ENCODE data around the gene DIP2C.
A peak's percentile ranks its signal among the peaks of the same experiment; 100 is the strongest.

The DIP2C gene

DNA sequence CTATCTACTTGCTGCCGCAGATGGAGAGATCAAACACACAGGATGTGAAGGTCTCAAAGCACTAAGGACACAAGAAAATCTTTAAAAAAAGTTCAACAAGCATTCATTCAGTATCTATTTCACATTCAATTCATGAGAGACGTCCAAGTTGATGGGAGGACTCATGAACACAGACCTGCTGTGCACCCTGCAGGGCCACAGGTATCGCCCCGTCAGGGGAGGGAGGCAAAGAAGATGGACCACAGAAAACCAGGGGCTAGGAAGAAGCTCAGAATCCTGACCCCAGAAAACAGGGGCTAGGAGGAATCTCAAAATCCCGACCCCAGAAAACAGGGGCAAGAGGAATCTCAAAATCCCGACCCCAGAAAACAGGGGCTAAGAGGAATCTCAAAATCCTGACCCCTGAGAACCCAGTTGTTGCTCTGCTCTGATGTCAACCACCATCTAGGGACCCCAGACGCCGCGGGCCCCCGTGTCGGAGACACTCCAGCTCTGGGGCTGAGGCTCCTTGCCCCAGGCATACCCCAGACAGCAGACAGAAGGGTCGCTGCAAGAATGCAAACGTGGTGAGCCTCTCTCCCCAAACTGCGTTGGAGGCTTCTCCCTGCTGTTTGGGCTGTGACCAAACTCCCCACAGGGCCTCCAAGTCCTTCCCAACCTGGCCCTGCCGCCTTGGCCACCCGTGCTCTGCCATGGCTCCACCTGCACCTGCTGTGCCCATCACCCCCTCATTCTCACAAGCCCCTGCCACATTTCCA lies 197.6 kb downstream of the DIP2C start:
- no peak overlapping the region for H3K4me2 ChIP-seq (ENCODE audit: low read length)

GRCh38 chr10:490891-491571 lies 198.4 kb downstream of the DIP2C start:
- Histone ChIP-seq H4K8ac (ENCODE audit: low read depth, low read length) (no peak overlapping the region), H3K4me2 (ENCODE audit: low read length) (no peak overlapping the region), H3K56ac (ENCODE audit: low read length) (no peak overlapping the region), H3K36me3 (ENCODE audit: control insufficient read depth, insufficient read depth, low read length) (no peaks in the 10 kb centered on the region), H2BK5ac (ENCODE audit: low read length) (no peak overlapping the region), H2BK120ac (ENCODE audit: low read depth, low read length) (no peak overlapping the region), H2BK15ac (replicated peaks; ENCODE audit: low read depth) (no peak overlapping the region), H3K27ac (ENCODE audit: low read depth, low read length) (no peak overlapping the region), H3K9ac (ENCODE audit: low read length) (no peak overlapping the region), H3K79me2 (ENCODE audit: control insufficient read depth, insufficient read depth, low read length) (no peaks in the 10 kb centered on the region), H3K4ac (ENCODE audit: low read depth, low read length) (no peak overlapping the region), H3K27me3 (ENCODE audit: insufficient read depth, low read length, poor library complexity) (no peaks in the 10 kb centered on the region), H3K4me3 (ENCODE audit: low read length) (no peak overlapping the region), H3K4me1 (ENCODE audit: control insufficient read depth, low read depth, low read length) (no peaks in the 10 kb centered on the region), H2AK5ac (ENCODE audit: low read length) (no peak overlapping the region), H3K18ac (ENCODE audit: low read length) (no peak overlapping the region), H3K79me1 (ENCODE audit: low read length) (no peaks in the 10 kb centered on the region), H4K5ac (ENCODE audit: low read length) (no peak overlapping the region), H3K23ac (ENCODE audit: low read length) (no peak overlapping the region)
- DNase-seq = peak; percentile 35
- WGBS (ENCODE audit: extremely low coverage, insufficient coverage, low lambda C conversion rate) = no CpG with 5 or more reads among the region's 23 CpGs

More for the DNA sequence above, 197.6 kb downstream of the DIP2C start:
- no peaks in the 10 kb centered on the region for H3K4me1 ChIP-seq (ENCODE audit: control insufficient read depth, low read depth, low read length)
- no peaks in the 10 kb centered on the region for H3K27me3 ChIP-seq (ENCODE audit: insufficient read depth, low read length, poor library complexity)
- no peak overlapping the region for H2AK5ac ChIP-seq (ENCODE audit: low read length)
- H3K9ac ChIP-seq (ENCODE audit: low read length) = no peak overlapping the region
- DNase-seq = no peak
- H2BK120ac ChIP-seq (ENCODE audit: low read depth, low read length) = no peak overlapping the region
- no peak overlapping the region for H2BK5ac ChIP-seq (ENCODE audit: low read length)
- no peak overlapping the region for H3K18ac ChIP-seq (ENCODE audit: low read length)
- H2BK15ac ChIP-seq (replicated peaks; ENCODE audit: low read depth) = no peak overlapping the region
- no peaks in the 10 kb centered on the region for H3K79me2 ChIP-seq (ENCODE audit: control insufficient read depth, insufficient read depth, low read length)
- no peak overlapping the region for H3K4ac ChIP-seq (ENCODE audit: low read depth, low read length)
- no peak overlapping the region for H4K8ac ChIP-seq (ENCODE audit: low read depth, low read length)
- H3K79me1 ChIP-seq (ENCODE audit: low read length) = no peaks in the 10 kb centered on the region
- H3K4me3 ChIP-seq (ENCODE audit: low read length) = no peak overlapping the region
- no peaks in the 10 kb centered on the region for H3K36me3 ChIP-seq (ENCODE audit: control insufficient read depth, insufficient read depth, low read length)
- no peak overlapping the region for H3K56ac ChIP-seq (ENCODE audit: low read length)
- no peak overlapping the region for H3K27ac ChIP-seq (ENCODE audit: low read depth, low read length)
- no peak overlapping the region for H3K23ac ChIP-seq (ENCODE audit: low read length)
- no peak overlapping the region for H4K5ac ChIP-seq (ENCODE audit: low read length)
- no CpG with 5 or more reads among the region's 16 CpGs for whole genome bisulfite sequencing (ENCODE audit: extremely low coverage, insufficient coverage, low lambda C conversion rate)

DNA sequence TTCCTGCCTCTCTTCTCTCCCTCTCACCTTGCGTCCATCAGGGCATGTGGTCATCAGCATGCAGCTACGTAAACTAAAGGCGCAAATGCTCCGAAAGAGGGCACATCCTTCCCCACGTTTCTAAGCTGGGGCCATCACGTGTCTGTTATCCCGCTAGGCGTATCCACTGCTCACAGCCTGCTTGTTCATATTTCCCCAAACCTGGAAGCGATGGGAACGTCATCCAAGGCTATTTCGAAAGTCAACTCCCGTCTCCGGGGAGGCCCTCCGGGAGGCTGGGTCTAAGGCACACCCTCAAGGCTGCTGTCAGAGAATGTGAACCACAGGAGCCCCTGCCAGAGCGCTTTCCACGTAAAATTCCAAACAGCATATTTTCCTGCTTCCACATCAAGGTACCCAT lies 199.2 kb downstream of the DIP2C start:
- H3K4ac ChIP-seq (ENCODE audit: low read depth, low read length) = no peak overlapping the region
- WGBS (ENCODE audit: extremely low coverage, insufficient coverage, low lambda C conversion rate) = no CpG with 5 or more reads among the region's 16 CpGs
- H3K23ac ChIP-seq (ENCODE audit: low read length) = no peak overlapping the region
- H3K79me2 ChIP-seq (ENCODE audit: control insufficient read depth, insufficient read depth, low read length) = no peaks in the 10 kb centered on the region
- H4K5ac ChIP-seq (ENCODE audit: low read length) = no peak overlapping the region
- H2BK15ac ChIP-seq (replicated peaks; ENCODE audit: low read depth) = no peak overlapping the region
- H2BK120ac ChIP-seq (ENCODE audit: low read depth, low read length) = no peak overlapping the region
- no peaks in the 10 kb centered on the region for H3K4me1 ChIP-seq (ENCODE audit: control insufficient read depth, low read depth, low read length)
- no peak overlapping the region for H3K18ac ChIP-seq (ENCODE audit: low read length)
- no peak for DNase-seq
- no peaks in the 10 kb centered on the region for H3K36me3 ChIP-seq (ENCODE audit: control insufficient read depth, insufficient read depth, low read length)
- H3K27ac ChIP-seq (ENCODE audit: low read depth, low read length) = no peak overlapping the region
- H3K79me1 ChIP-seq (ENCODE audit: low read length) = no peaks in the 10 kb centered on the region
- no peak overlapping the region for H3K4me3 ChIP-seq (ENCODE audit: low read length)
- no peak overlapping the region for H3K4me2 ChIP-seq (ENCODE audit: low read length)
- H3K56ac ChIP-seq (ENCODE audit: low read length) = no peak overlapping the region
- no peak overlapping the region for H2AK5ac ChIP-seq (ENCODE audit: low read length)
- H4K8ac ChIP-seq (ENCODE audit: low read depth, low read length) = no peak overlapping the region
- H3K9ac ChIP-seq (ENCODE audit: low read length) = no peak overlapping the region
- no peaks in the 10 kb centered on the region for H3K27me3 ChIP-seq (ENCODE audit: insufficient read depth, low read length, poor library complexity)
- H2BK5ac ChIP-seq (ENCODE audit: low read length) = no peak overlapping the region

DNA sequence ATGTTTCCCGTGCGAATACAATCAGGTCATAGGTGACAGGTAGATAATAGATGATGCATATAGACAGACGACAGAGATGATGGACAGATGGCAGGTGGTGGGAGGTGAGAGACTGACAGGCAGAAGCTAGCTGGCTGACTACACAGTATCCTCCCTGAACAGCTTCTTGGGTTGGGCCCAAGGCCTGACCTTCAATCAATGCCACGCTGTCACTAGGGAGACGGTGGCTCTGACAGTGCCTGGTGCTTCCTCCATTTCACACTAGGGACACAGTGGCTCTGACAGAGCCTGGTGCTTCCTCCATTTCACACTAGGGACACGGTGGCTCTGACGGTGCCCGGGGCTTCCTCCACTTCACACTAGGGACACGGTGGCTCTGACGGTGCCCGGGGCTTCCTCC lies 200.1 kb downstream of the DIP2C start:
- H3K18ac ChIP-seq (ENCODE audit: low read length) = no peak overlapping the region
- H2BK15ac ChIP-seq (replicated peaks; ENCODE audit: low read depth) = no peak overlapping the region
- no peak overlapping the region for H2BK5ac ChIP-seq (ENCODE audit: low read length)
- no peak overlapping the region for H3K4ac ChIP-seq (ENCODE audit: low read depth, low read length)
- no peak overlapping the region for H3K27ac ChIP-seq (ENCODE audit: low read depth, low read length)
- no peaks in the 10 kb centered on the region for H3K4me1 ChIP-seq (ENCODE audit: control insufficient read depth, low read depth, low read length)
- H3K27me3 ChIP-seq (ENCODE audit: insufficient read depth, low read length, poor library complexity) = no peaks in the 10 kb centered on the region
- no peaks in the 10 kb centered on the region for H3K36me3 ChIP-seq (ENCODE audit: control insufficient read depth, insufficient read depth, low read length)
- WGBS (ENCODE audit: extremely low coverage, insufficient coverage, low lambda C conversion rate) = no CpG with 5 or more reads among the region's 11 CpGs
- no peak overlapping the region for H3K9ac ChIP-seq (ENCODE audit: low read length)
- H2BK120ac ChIP-seq (ENCODE audit: low read depth, low read length) = no peak overlapping the region
- H4K8ac ChIP-seq (ENCODE audit: low read depth, low read length) = no peak overlapping the region
- H3K79me1 ChIP-seq (ENCODE audit: low read length) = no peaks in the 10 kb centered on the region
- no peak overlapping the region for H3K4me2 ChIP-seq (ENCODE audit: low read length)
- H4K5ac ChIP-seq (ENCODE audit: low read length) = no peak overlapping the region
- no peak overlapping the region for H2AK5ac ChIP-seq (ENCODE audit: low read length)
- H3K4me3 ChIP-seq (ENCODE audit: low read length) = no peak overlapping the region
- H3K79me2 ChIP-seq (ENCODE audit: control insufficient read depth, insufficient read depth, low read length) = no peaks in the 10 kb centered on the region
- no peak overlapping the region for H3K23ac ChIP-seq (ENCODE audit: low read length)
- no peak for DNase-seq
- H3K56ac ChIP-seq (ENCODE audit: low read length) = no peak overlapping the region

GRCh38 chr10:488933-489215 lies 200.6 kb downstream of the DIP2C start:
- no CpG with 5 or more reads among the region's 11 CpGs for WGBS (ENCODE audit: extremely low coverage, insufficient coverage, low lambda C conversion rate)
- Histone ChIP-seq H4K5ac (ENCODE audit: low read length) (no peak overlapping the region), H3K56ac (ENCODE audit: low read length) (no peak overlapping the region), H2BK5ac (ENCODE audit: low read length) (no peak overlapping the region), H2BK15ac (replicated peaks; ENCODE audit: low read depth) (no peak overlapping the region), H3K79me2 (ENCODE audit: control insufficient read depth, insufficient read depth, low read length) (no peaks in the 10 kb centered on the region), H3K4me1 (ENCODE audit: control insufficient read depth, low read depth, low read length) (no peaks in the 10 kb centered on the region), H3K4me3 (ENCODE audit: low read length) (no peak overlapping the region), H3K27ac (ENCODE audit: low read depth, low read length) (no peak overlapping the region), H3K4me2 (ENCODE audit: low read length) (no peak overlapping the region), H2AK5ac (ENCODE audit: low read length) (no peak overlapping the region), H2BK120ac (ENCODE audit: low read depth, low read length) (no peak overlapping the region), H3K36me3 (ENCODE audit: control insufficient read depth, insufficient read depth, low read length) (no peaks in the 10 kb centered on the region), H3K4ac (ENCODE audit: low read depth, low read length) (no peak overlapping the region), H3K23ac (ENCODE audit: low read length) (no peak overlapping the region), H3K79me1 (ENCODE audit: low read length) (no peaks in the 10 kb centered on the region), H3K18ac (ENCODE audit: low read length) (no peak overlapping the region), H4K8ac (ENCODE audit: low read depth, low read length) (no peak overlapping the region), H3K27me3 (ENCODE audit: insufficient read depth, low read length, poor library complexity) (no peaks in the 10 kb centered on the region), H3K9ac (ENCODE audit: low read length) (no peak overlapping the region)
- no peak for DNase-seq
